ENCODE data around the gene PDCD4. TPM values are rescaled to one million over a fixed set of nuclear protein-coding genes. Genes with fewer than 3 reads are reported as not detected.

The PDCD4 gene
- total and polyA plus RNA-seq, 2 of the 8 experiments (the other 6 are each of a cell fraction or from before 2014, with no cell fraction given) = 3.3 to 26.8 TPM

- TF ChIP-seq SIN3A (conservative IDR thresholded peaks at IDR 0.05 in 1 of 2, IDR thresholded peaks at IDR 0.05 in 1 of 2; ENCODE audit: low read depth in 1 of 2, low read length in 2 of 2) (no peak), RAD21 (IDR thresholded peaks at IDR 0.05 in 1 of 2, conservative IDR thresholded peaks at IDR 0.05 in 1 of 2; ENCODE audit: low read depth in 2 of 2, low read length in 2 of 2) (no peak), HDAC6 (IDR thresholded peaks at IDR 0.05; ENCODE audit: low read depth, low read length) (no peak), NANOG (IDR thresholded peaks at IDR 0.05; ENCODE audit: insufficient read depth, low read depth, low read length, poor library complexity, severe bottlenecking) (no peak), NRF1 (IDR thresholded peaks at IDR 0.05; ENCODE audit: low read depth, low read length) (no peak)
Observed at GRCh38 chr10:110861930-110862649, 9.6 kb upstream of the PDCD4 start (continued).
